ENCODE results near the gene ATP5MC2.
"Not testable (repeated sequence)": the region's sequence is repeated elsewhere in the genome, so short reads cannot be mapped to it uniquely, and the experiment has no call there.

The ATP5MC2 gene

GRCh38 chr12:53675701-53676607, at the start of gene ATP5MC2:
ATP5MC2 (minus strand) TSS chr12:53676083; CDS start chr12:53672614, 3,469 bp downstream.
- peak; percentile 98 for DNase-seq (ENCODE audit: low spot score)

DNA sequence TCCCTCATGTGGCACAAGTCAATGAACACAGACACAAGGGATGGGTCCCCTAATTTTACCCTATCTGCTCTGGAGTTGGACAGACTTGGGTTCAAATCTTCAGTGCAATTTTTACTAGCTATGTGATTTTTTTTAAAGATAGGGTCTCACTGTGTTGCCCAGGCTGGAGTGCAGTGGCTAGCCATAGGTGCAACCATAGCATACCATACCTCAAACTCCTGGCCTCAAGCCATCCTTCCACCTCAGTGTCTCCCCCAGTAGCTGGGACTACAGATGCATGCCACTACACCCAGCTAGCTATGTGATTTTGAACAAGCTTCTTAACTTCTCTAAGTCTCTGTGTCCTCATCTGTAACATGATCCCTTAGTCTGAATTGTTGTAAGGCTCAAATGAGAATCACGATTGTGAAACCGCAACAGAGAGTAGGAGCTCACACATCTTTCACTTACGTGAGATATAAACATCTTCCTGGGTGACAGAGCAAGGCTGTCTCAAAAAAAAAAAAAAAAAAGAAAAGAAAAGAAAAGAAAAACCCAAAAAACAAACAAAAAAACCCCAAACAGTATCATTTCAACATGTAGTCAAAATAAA, 46.7 kb upstream of the ATP5MC2 start:
- DNase-seq (ENCODE audit: low spot score), result no peak

- DNase-seq (ENCODE audit: low spot score), result no peak
Observed at GRCh38 chr12:53720946-53721345, 45.1 kb upstream of the ATP5MC2 start.

GRCh38 chr12:53719649-53720048, 43.8 kb upstream of the ATP5MC2 start:
- no peak for DNase-seq (ENCODE audit: low spot score)

DNA sequence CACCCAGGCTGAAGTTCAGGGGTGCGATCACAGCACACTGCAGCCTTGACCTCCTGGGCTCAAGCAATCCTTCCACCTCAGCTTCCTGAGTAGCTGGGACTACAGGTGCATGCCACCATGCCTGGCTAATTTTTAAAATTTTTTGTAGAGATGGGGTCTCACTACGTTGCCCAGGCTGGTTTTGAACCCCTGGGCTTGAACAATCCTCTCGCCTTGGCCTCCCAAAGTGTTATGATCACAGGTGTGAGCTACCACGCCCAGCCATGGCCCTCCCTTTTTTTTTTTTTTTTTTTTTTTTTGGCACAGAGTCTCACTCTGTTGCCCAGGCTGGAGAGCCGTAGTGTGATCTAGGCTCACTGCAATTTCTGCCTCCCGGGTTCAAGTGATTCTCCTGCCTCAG, 42.7 kb upstream of the ATP5MC2 start:
- DNase-seq (ENCODE audit: low spot score), result not testable (repeated sequence)

- no peak for DNase-seq (ENCODE audit: low spot score)
Observed at GRCh38 chr12:53717319-53717718, 41.4 kb upstream of the ATP5MC2 start.

GRCh38 chr12:53714004-53714403, 38.1 kb upstream of the ATP5MC2 start:
- no peak for DNase-seq (ENCODE audit: low spot score)

DNA sequence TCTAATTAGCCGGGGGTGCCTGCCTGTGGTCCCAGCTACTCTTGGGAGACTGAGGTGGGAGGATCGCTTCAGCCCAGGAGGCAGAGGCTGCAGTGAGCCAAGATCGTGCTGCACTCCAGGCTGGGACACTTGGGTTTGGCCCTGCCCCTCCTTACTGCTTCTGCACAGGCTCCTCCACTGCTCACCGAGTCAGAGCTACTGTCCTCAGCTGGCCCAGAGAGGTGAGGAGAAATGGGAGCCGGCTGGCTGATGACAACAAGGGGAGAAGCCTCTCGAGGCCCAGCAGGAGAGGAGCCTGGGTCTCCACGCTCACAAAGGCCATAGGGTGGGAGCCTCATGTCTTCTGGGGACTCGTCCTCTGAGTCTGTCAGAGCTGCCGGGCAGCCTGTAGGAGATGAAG, 37.6 kb upstream of the ATP5MC2 start:
- no peak for DNase-seq (ENCODE audit: low spot score)

DNA sequence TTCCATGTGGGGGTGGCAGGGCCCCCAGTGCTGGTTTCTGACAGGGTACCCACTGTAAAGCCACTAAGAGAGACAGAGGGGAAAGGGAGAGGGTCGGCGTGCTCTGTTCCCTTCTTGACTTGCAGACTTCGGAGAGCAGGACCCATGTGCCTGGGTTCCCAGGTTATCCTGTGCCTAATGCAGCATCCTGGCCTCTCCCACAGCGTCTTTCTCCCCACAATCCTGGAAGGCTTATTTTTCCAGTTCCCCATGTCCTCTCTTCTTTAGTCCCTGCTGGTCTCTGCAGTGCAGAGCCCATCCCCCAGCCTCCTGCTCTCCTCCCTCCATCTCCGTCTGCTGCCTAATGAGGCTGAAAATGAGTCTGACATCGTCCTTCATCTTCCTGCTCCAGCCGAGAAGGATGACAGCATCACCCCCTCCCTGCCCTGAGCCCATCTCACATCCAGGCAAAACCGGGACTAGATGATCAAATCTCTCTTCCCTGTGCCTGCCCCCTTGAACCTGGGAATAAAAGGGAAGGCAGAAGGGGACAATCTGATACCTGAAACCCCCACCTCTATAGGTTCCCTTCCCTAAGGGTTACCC, 36.3 kb upstream of the ATP5MC2 start:
- no peak for DNase-seq (ENCODE audit: low spot score)

GRCh38 chr12:53710091-53710490, 34.2 kb upstream of the ATP5MC2 start:
- no peak for DNase-seq (ENCODE audit: low spot score)

- no peak for DNase-seq (ENCODE audit: low spot score)
Observed at GRCh38 chr12:53709671-53710070, 33.8 kb upstream of the ATP5MC2 start.

DNA sequence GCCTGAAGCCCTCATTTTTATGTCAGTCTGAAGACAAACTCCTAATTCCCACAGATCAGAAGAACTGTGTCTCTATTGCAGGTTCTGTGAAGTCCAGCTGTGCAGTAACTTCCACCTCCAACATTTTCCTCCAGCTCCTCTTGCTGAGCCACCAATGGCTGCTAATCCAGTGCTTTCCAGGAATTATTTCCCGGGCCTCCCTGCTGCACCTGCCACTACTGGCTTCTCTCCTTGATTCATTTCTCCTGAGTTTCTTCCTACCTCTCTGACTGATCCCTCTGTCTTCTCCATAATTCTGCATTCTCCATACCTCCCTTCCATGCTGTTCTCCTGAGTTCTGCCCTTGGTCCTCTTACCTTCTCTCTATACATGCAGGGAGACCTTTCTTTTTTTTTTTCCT, 30.2 kb upstream of the ATP5MC2 start:
- no peak for DNase-seq (ENCODE audit: low spot score)

DNA sequence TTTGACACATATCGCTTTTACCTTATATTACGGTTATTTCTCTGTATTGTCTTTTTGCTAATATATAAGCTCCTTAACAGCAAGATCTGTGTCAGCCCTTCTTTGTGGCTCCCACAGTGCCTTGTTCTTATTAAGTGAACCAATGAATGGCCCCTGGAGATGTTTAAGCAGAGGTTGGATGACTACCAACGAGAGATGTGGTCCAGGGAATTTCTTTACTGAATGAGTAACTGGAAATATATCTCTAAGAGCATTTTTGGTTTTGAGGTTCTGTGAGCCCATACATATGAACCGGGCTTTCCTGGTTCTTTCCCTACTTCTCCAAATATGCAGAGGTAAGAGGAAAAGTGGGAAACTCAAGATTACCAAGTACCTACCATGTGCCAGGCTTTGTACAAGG, 27.9 kb upstream of the ATP5MC2 start:
- no peak for DNase-seq (ENCODE audit: low spot score)

GRCh38 chr12:53701518-53702264, 25.8 kb upstream of the ATP5MC2 start:
- DNase-seq (ENCODE audit: low spot score), result peak; percentile 62

- no peak for DNase-seq (ENCODE audit: low spot score)
Observed at GRCh38 chr12:53700567-53700966, 24.7 kb upstream of the ATP5MC2 start.

GRCh38 chr12:53699678-53700025, 23.8 kb upstream of the ATP5MC2 start:
- no peak for DNase-seq (ENCODE audit: low spot score)

DNA sequence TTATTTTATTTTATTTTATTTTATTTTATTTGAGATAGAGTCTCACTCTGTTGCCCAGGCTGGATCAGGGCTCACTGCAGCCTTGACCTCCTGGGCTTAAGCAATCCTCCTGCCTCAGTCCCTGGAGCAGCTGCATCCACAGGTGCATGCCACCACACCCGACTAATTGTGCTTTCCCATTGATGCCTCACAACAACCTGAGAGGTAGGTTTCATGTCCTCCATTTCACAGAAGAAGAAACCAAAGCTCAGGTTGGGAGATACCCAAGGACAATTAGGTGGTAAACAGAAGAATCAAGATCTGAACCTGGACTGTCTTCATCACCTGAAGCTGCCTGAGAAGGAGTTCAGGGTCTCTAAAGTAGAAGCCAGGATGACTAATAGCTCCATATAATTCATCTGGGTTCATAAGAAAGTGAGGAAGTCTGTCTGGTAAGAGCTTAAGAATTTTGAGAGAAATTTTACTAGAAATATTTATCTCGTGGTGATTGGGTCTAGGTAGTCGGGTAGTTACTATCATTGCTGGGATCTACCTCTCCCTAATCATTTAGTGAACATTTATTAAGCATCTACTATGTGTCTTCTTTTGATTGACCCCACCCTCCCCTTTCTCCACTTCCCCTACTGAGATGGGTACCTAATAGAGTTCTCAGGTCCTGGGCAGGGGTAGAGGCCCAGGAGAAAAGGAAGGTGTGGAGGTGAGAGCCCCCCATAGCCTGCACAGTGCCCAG, 23.2 kb upstream of the ATP5MC2 start:
- DNase-seq (ENCODE audit: low spot score), result no peak

DNA sequence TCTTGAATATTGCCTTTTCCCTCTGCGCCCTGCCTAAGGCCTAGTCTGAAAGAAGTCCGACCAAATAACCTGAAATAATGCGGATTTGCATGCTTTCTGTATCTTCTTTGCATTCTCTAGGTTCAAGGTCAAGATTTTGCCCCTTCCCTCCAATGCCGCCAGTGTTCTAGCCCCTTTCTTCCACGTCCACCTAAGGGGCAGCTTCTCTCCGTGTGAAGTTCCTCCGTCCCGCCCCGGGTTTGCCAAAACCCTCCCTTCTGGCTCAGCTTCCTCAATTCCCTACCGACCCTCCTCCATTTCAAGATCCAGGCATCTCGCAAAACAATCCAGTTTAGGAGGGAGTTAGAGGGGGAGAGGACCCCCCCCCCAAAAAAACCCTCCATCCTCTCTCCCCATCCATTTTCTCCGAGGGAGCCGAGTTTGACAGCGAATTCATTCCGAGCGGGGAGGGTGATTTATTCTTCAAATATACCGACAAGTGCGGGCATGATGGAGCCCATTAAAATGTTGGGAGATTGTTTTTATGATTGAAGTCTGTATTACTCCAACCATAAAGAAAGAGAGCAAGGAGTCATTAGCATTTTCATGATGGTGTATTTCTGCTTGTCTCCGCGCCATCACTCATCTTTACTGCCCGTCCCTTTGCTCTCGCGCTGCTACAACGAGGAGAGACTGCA, 20.9 kb upstream of the ATP5MC2 start:
- DNase-seq (ENCODE audit: low spot score), result no peak

DNA sequence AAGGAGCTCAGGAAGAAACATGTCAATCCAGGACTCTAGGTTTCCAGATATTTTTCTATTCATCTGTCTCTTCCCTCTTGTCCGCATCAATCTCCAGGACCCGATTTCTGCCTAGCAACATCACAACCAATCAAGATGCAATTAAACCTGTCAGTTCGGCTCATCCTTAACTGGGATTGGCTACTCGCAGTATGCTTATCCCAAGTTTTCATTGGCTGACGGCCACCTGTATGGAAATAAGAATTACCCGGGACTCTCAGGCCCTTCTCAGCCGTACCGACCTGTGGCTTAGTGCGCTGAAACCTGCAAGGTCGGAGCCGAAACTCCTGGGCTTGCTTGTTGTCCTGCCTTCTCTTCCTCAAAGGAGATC, 20.4 kb upstream of the ATP5MC2 start:
- DNase-seq (ENCODE audit: low spot score), result peak; percentile 54

GRCh38 chr12:53695152-53696145, 19.6 kb upstream of the ATP5MC2 start:
- no peak for DNase-seq (ENCODE audit: low spot score)
